Stimulated activated naive CD8-positive, alpha-beta T cell treated with anti-CD3 and anti-CD28 coated beads, Interleukin-15, amount 100 ng/mL, for 72 hours (primary cell): ENCODE measurements around the gene CENPW.

Experiments used
- ATAC-seq: fragments of 150-1000 bp; cut with Tn5 transposase; 2 replicates; pipeline ENCODE4 v1.10.0; 2021; ENCODE audit warnings: mild to moderate bottlenecking, moderate library complexity
- DNase-seq, 2 donors: peaks; one replicate each; pipeline ENCODE4 v3.0.0; 2021 to 2022
- H3K27ac Mint-ChIP-seq, 2 donors: one replicate each; pipeline ENCODE4 v1.8.0; 2022; ENCODE audit warnings: mild to moderate bottlenecking in 2 of 2, mixed read lengths in 2 of 2, moderate library complexity in 2 of 2
- H3K27me3 Mint-ChIP-seq: one replicate; pipeline ENCODE4 v1.8.0; 2022; ENCODE audit warnings: mixed read lengths
- H3K4me1 Mint-ChIP-seq: one replicate; pipeline ENCODE4 v1.8.0; 2022; ENCODE audit warnings: mild to moderate bottlenecking, mixed read lengths
- H3K4me3 Mint-ChIP-seq, 2 donors: one replicate each; pipeline ENCODE4 v1.8.0; 2022; ENCODE audit warnings: mild to moderate bottlenecking in 2 of 2, mixed read lengths in 2 of 2, moderate library complexity in 1 of 2
- H3K9me3 Mint-ChIP-seq, 2 donors: one replicate each; pipeline ENCODE4 v1.8.0; 2022; ENCODE audit warnings: mixed read lengths in 2 of 2

The CENPW gene

GRCh38 chr6:126352514-126352913, 12.6 kb downstream of the CENPW start:
- DNase-seq (no peak), ATAC-seq (no peak)
- no peaks in the 10 kb centered on the region for H3K27me3 Mint-ChIP-seq
- H3K27ac Mint-ChIP-seq: no peak overlapping the region
- H3K4me1 Mint-ChIP-seq: no peaks in the 10 kb centered on the region
- peaks cover 0 to 12% of the 10 kb centered on the region in 2 donors for H3K9me3 Mint-ChIP-seq
- no peak overlapping the region for H3K4me3 Mint-ChIP-seq

DNA sequence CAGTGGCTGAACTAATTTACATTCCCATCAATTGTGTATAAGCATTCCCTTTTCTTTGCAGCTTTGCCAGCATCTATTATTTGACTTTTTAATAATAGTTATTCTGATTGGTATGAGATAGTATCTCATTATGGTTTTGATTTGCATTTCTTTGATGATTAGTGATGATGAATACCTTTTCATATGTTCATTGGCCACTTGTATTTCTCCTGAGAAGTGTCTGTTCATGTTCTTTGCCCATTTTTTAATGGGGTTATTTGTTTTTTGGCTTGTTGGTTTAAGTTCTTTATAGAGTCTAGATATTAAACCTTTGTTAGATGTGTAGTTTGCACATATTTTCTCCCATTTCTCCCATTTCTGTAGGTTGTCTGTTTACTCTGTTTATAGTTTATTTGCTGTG, 16.6 kb downstream of the CENPW start:
- ATAC-seq (no peak), DNase-seq (no peak)
- Mint-ChIP-seq H3K4me1 (no peaks in the 10 kb centered on the region), H3K4me3 (no peak overlapping the region), H3K27ac (no peak overlapping the region), H3K27me3 (no peaks in the 10 kb centered on the region), H3K9me3 (peaks cover 14 to 44% of the 10 kb centered on the region in 2 donors)

DNA sequence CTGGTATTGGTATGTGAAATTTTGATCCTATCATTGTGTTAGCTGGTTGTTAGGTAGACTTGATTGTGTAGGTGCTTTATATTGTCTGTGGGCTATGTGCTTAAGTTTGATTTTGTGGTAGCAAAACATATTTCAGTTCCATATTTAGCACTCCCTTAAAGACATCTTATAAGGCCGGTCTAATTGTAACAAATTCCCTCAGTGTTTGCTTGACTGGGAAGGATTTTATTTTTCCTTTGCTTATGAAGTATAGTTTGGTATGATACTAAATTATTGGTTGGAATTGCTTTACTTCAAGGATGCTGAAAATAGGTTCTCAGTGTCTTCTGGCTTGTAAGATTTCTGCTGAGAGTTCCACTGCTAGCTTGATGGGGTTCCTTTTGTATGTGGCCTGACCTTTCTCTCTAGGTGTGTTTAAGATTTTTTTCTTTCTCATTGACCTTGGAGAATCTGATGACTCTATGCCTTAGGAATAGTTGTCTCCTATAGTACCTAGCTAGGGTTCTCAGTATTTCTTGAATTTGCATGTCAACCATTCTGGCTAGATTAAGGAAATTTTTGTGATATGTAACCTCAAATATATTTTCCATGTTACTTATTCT, 20.1 kb downstream of the CENPW start:
- Mint-ChIP-seq H3K4me3 (no peak overlapping the region), H3K27me3 (no peaks in the 10 kb centered on the region), H3K9me3 (peaks cover 14 to 55% of the 10 kb centered on the region in 2 donors), H3K4me1 (no peaks in the 10 kb centered on the region), H3K27ac (no peak overlapping the region)
- ATAC-seq (no peak), DNase-seq (no peak)

GRCh38 chr6:126361832-126362440, 22.0 kb downstream of the CENPW start:
- Mint-ChIP-seq H3K4me1 (no peaks in the 10 kb centered on the region), H3K9me3 (peaks cover 14 to 49% of the 10 kb centered on the region in 2 donors), H3K4me3 (no peak overlapping the region), H3K27me3 (no peaks in the 10 kb centered on the region), H3K27ac (no peak overlapping the region)
- ATAC-seq (no peak), DNase-seq (no peak)

GRCh38 chr6:126367849-126368248, 27.9 kb downstream of the CENPW start:
- no peaks in the 10 kb centered on the region for H3K27me3 Mint-ChIP-seq
- H3K4me1 Mint-ChIP-seq: no peaks in the 10 kb centered on the region
- H3K27ac Mint-ChIP-seq: no peak overlapping the region
- no peak overlapping the region for H3K4me3 Mint-ChIP-seq
- ATAC-seq: no peak
- H3K9me3 Mint-ChIP-seq: no peaks in the 10 kb centered on the region
- DNase-seq: no peak

DNA sequence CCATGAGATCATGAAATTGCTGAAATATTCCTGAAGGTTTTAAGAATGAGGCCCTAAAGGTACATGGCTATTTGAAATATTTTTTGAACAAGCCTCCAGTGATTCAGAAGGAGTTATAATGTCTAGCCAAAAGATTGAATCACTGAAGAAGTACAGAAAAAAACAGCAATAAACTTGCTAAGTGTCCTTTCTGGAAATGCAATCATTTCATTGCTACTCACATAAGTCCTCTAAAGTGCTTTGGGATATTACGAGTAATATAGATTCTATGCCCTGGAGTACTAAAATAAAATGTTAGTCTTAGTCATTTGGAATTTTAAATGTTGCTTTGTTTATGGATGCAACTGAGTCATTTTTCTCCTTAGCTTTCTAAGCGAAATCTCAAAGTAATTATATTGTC, 32.7 kb downstream of the CENPW start:
- Mint-ChIP-seq H3K4me3 (no peak overlapping the region), H3K9me3 (peaks cover 0 to 6% of the 10 kb centered on the region in 2 donors)
- DNase-seq: no peak

GRCh38 chr6:126373344-126373743, 33.4 kb downstream of the CENPW start:
- Mint-ChIP-seq H3K27ac (no peak overlapping the region), H3K27me3 (no peaks in the 10 kb centered on the region), H3K4me1 (no peaks in the 10 kb centered on the region), H3K4me3 (no peak overlapping the region), H3K9me3 (peaks cover 0 to 6% of the 10 kb centered on the region in 2 donors)
- no peak for ATAC-seq
- no peak for DNase-seq

More for the DNA sequence above, 32.7 kb downstream of the CENPW start:
- H3K27me3 Mint-ChIP-seq: no peaks in the 10 kb centered on the region
- no peak overlapping the region for H3K27ac Mint-ChIP-seq
- no peak for ATAC-seq
- H3K4me1 Mint-ChIP-seq: no peaks in the 10 kb centered on the region

DNA sequence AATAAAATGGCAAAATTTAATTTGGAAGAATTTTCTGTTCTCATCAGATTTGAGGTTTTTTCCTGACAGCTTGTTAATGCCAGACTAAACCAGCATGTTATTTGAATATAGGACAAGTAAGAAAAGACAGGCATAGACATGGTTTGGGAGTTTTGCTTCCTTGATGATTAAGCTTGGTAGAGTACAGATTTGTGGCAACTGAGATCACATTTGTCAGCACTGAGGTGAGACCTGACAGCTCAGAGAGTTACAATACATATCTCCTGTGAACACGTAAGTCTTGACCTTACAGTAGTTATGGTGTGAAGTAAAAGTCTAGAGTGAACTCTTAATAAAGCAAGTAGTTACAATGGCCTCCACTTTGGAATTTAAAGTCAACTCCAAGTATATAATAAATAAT, 34.5 kb downstream of the CENPW start:
- H3K27me3 Mint-ChIP-seq: no peaks in the 10 kb centered on the region

DNA sequence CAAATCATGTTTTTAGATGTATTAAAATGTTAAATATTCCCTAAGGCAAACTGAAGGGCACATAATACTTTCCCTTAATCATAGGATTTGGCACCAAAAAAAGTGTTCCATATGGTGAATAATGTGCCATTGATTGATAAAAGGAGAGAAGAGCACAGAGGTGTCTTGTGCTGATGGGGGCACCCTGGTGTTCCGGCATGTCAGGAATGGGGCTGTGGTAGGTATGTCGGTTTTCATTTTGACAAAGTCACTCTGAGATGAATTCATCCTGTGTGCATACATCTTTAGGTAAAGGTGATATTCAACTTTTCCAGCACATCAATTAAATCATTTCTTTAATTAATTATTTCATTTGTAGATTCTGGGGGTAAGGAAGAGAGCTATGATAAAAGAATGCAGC, 36.8 kb downstream of the CENPW start:
- Mint-ChIP-seq H3K4me1 (no peaks in the 10 kb centered on the region), H3K27ac (no peak overlapping the region), H3K4me3 (no peak overlapping the region), H3K9me3 (peaks cover 3 to 6% of the 10 kb centered on the region in 2 donors), H3K27me3 (no peaks in the 10 kb centered on the region)
- ATAC-seq: no peak
- DNase-seq: no peak

More for the DNA sequence above, 34.5 kb downstream of the CENPW start:
- H3K4me3 Mint-ChIP-seq: no peak overlapping the region
- no peaks in the 10 kb centered on the region for H3K4me1 Mint-ChIP-seq
- ATAC-seq: no peak
- H3K9me3 Mint-ChIP-seq: peaks cover 0 to 6% of the 10 kb centered on the region in 2 donors
- no peak for DNase-seq
- no peak overlapping the region for H3K27ac Mint-ChIP-seq

GRCh38 chr6:126377594-126378153, 37.8 kb downstream of the CENPW start:
- no peak for ATAC-seq
- Mint-ChIP-seq H3K27me3 (no peaks in the 10 kb centered on the region), H3K9me3 (peaks cover 12 to 13% of the 10 kb centered on the region in 2 donors), H3K4me1 (no peaks in the 10 kb centered on the region), H3K4me3 (no peak overlapping the region), H3K27ac (no peak overlapping the region)
- DNase-seq: no peak

DNA sequence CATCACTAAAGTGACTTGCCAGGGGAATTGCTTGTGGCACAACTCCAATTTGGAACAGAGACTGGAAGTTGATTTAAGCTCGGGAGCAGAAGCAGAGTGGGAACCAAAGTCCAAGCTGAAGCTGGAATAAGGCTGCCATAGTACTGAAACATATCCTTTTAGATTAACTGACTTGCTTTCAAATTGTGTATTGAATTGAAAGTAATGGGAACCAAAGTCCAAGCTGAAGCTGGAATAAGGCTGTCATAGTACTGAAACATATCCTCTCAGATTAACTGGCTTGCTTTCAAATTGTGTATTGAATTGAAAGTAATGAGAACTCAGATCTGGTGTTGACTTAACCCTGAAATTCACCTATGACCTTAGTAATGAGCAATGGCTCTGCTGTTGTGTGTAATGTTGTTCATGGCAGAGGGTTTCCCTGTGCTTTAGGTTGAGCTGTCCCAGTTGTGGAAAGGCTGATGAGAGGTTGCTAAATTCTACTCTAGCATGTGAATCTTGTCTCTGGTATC, 40.2 kb downstream of the CENPW start:
- peaks cover 23 to 36% of the 10 kb centered on the region in 2 donors for H3K9me3 Mint-ChIP-seq
- H3K4me1 Mint-ChIP-seq: no peaks in the 10 kb centered on the region
- no peak for DNase-seq
- no peak overlapping the region for H3K4me3 Mint-ChIP-seq
- H3K27me3 Mint-ChIP-seq: no peaks in the 10 kb centered on the region
- ATAC-seq: no peak
- no peak overlapping the region for H3K27ac Mint-ChIP-seq

DNA sequence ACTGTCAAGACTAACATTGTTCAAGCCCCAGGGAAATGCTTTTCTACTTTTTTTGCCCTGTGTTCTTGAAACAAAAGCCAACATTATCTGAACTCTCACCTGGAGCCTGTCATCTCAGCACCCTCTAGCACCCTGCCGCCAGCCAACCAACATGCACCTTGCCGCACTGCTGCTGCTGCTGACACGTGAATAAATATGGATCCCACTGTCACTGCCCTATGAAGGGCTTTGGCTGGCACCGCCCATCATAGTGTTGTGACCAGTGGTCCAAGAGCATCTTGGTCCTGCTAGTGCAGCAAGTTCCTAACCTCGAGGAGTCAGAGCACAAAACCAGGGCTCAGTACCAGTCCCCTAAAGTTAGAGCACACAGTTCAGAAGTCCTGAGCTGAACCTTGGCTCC, 41.6 kb downstream of the CENPW start:
- DNase-seq: no peak
- Mint-ChIP-seq H3K27me3 (no peaks in the 10 kb centered on the region), H3K27ac (no peak overlapping the region), H3K4me3 (no peak overlapping the region), H3K4me1 (no peaks in the 10 kb centered on the region), H3K9me3 (peaks cover 27 to 42% of the 10 kb centered on the region in 2 donors)
- no peak for ATAC-seq

- Mint-ChIP-seq H3K27me3 (no peaks in the 10 kb centered on the region), H3K27ac (no peak overlapping the region)
- ATAC-seq: no peak
Measured at GRCh38 chr6:126383203-126383602, 43.3 kb downstream of the CENPW start.

GRCh38 chr6:126385536-126385935, 45.6 kb downstream of the CENPW start:
- Mint-ChIP-seq H3K4me3 (no peak overlapping the region), H3K27ac (no peak overlapping the region), H3K9me3 (peaks cover 27 to 42% of the 10 kb centered on the region in 2 donors), H3K4me1 (no peaks in the 10 kb centered on the region), H3K27me3 (no peaks in the 10 kb centered on the region)
- no peak for DNase-seq
- no peak for ATAC-seq

More at GRCh38 chr6:126383203-126383602, 43.3 kb downstream of the CENPW start:
- Mint-ChIP-seq H3K4me1 (no peaks in the 10 kb centered on the region), H3K9me3 (peaks cover 27 to 42% of the 10 kb centered on the region in 2 donors), H3K4me3 (no peak overlapping the region)
- DNase-seq: no peak

DNA sequence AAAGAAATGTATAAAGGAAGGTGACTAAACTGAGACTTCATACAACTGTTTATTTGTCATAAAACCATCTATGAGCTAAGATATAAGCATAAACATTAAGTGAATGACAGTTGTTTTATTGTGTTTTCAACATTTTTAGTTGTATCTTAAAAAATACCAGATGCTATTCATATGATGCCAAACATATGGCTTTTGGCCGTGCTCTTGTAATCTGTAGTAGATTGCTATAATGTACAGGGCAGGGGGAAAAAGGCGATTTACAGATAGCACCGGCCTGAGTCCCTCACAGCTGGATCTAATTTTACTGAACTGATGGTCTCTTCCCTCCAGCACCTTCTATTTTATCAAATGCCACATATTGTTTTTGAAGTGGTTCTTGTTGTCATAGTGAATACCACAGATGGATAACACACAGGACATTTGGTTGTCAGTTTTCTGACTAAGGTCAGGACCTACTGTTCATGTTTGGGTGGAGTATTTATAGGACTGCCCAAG, 48.2 kb downstream of the CENPW start:
- Mint-ChIP-seq H3K4me3 (no peak overlapping the region), H3K27ac (no peak overlapping the region), H3K27me3 (no peaks in the 10 kb centered on the region), H3K9me3 (peaks cover 16 to 24% of the 10 kb centered on the region in 2 donors), H3K4me1 (no peaks in the 10 kb centered on the region)
- ATAC-seq (no peak), DNase-seq (no peak)

- Mint-ChIP-seq H3K27ac (no peak overlapping the region), H3K9me3 (peaks cover 4 to 14% of the 10 kb centered on the region in 2 donors), H3K4me1 (no peaks in the 10 kb centered on the region), H3K27me3 (no peaks in the 10 kb centered on the region), H3K4me3 (no peak overlapping the region)
- DNase-seq (no peak), ATAC-seq (no peak)
Measured at GRCh38 chr6:126396131-126396530, 56.2 kb downstream of the CENPW start.
